GM18498 (cell line): ENCODE measurements around the gene CCDC74A.
"Not testable (repeated sequence)": the region's sequence is repeated elsewhere in the genome, so short reads cannot be mapped to it uniquely, and the experiment has no call there.

Experiments used
- ATAC-seq: cut with Tn5 transposase; IDR thresholded peaks from one replicate; pipeline ENCODE4 v1.9.1; 2021; ENCODE audit warnings: mild to moderate bottlenecking, moderate library complexity; ENCODE audit not compliant: unreplicated experiment

The CCDC74A gene

GRCh38 chr2:131527131-131528001, at the start of gene CCDC74A:
CCDC74A (plus strand) TSS chr2:131527888; CDS start chr2:131527971, 83 bp downstream.
- ATAC-seq = peak; percentile 91

- not testable (repeated sequence) for ATAC-seq
Observed at GRCh38 chr2:131478074-131478849, 49.4 kb upstream of the CCDC74A start.

GRCh38 chr2:131478850-131479461, 48.7 kb upstream of the CCDC74A start:
- not testable (repeated sequence) for ATAC-seq

GRCh38 chr2:131480351-131480750, 47.3 kb upstream of the CCDC74A start:
- ATAC-seq = not testable (repeated sequence)

GRCh38 chr2:131482506-131483155, 45.1 kb upstream of the CCDC74A start:
- ATAC-seq = not testable (repeated sequence)

- ATAC-seq = not testable (repeated sequence)
Observed at GRCh38 chr2:131483981-131484820, 43.5 kb upstream of the CCDC74A start.

- not testable (repeated sequence) for ATAC-seq
Observed at GRCh38 chr2:131484906-131485460, 42.7 kb upstream of the CCDC74A start.

- not testable (repeated sequence) for ATAC-seq
Observed at GRCh38 chr2:131486201-131486902, 41.3 kb upstream of the CCDC74A start.

GRCh38 chr2:131488306-131489205, 39.1 kb upstream of the CCDC74A start:
- no peak for ATAC-seq

- not testable (repeated sequence) for ATAC-seq
Observed at GRCh38 chr2:131490616-131491468, 36.8 kb upstream of the CCDC74A start.

- ATAC-seq = peak; percentile 4
Observed at GRCh38 chr2:131491469-131491836, 36.2 kb upstream of the CCDC74A start.

GRCh38 chr2:131492015-131492417, 35.7 kb upstream of the CCDC74A start, which contains the start of gene MZT2A:
MZT2A (minus strand) TSS chr2:131492397; CDS start chr2:131492376, 21 bp downstream.
- ATAC-seq = peak; percentile 7

- ATAC-seq = peak; percentile 81
Observed at GRCh38 chr2:131492418-131493198, 35.1 kb upstream of the CCDC74A start.

GRCh38 chr2:131493199-131493968, 34.3 kb upstream of the CCDC74A start:
- ATAC-seq = peak; percentile 27

GRCh38 chr2:131495506-131495905, 32.2 kb upstream of the CCDC74A start:
- not testable (repeated sequence) for ATAC-seq
